ENCODE measurements around the gene PTPRD.
A peak's percentile ranks its signal among the peaks of the same experiment; 100 is the strongest.

- peak; percentile 38 to 68 (median 63) for TF ChIP-seq CTCF (IDR thresholded peaks at IDR 0.05)
- TF ChIP-seq POLR2A (IDR thresholded peaks at IDR 0.05) = no peak
Observed at GRCh38 chr9:8895861-8896224, 1717.0 kb downstream of the PTPRD start.

Data from ovary (tissue), 3 donors.